AG20443 (cell line): ENCODE measurements around the gene RPL41.
"Not testable (repeated sequence)": the region's sequence is repeated elsewhere in the genome, so short reads cannot be mapped to it uniquely, and the experiment has no call there.

Experiments
- DNase-seq: peaks from one replicate; pipeline ENCODE4 v3.0.0; 2012; ENCODE audit warnings: low spot score, mixed read lengths

The RPL41 gene

DNA sequence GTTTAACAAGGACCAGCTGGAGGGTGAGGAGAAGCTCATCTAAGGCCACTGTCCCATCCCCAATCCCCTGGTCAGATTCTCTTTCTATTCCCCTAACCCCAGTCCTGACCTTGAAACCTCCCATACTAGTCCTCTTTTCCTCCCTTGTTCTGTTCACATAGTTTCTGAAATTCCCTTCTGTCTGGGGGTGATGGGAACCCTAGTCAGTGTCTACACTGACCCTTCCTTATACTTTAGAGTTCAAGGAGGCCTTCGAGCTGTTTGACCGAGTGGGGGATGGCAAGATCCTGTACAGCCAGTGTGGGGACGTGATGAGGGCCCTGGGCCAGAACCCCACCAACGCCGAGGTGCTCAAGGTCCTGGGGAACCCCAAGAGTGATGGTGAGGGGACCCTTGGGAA, 38.4 kb downstream of the RPL41 start:
- DNase-seq, result no peak

DNA sequence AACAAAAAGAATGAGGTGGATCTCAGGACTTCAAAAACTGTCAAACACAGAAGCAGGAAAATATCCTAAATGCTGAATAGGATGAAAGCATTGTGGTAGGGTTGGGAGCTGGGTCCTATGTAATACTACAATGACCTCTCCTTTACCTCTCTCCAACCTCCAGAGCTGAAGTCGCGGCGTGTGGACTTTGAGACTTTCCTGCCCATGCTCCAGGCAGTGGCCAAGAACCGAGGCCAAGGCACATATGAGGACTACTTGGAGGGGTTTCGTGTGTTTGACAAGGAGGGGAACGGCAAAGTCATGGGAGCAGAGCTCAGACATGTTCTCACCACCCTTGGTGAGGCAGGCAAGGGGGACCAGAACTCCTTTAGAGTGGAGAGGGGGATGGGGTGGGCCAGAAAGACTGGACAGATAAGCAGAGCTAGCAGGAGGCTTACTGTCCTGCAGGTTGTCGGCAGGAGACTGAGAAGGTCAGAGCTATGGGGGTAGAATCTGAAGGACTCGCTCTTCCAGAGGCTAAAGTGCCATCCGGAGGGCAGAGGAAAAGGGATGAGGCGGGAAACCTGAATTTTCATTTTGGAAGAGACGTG, 38.9 kb downstream of the RPL41 start:
- no peak for DNase-seq

GRCh38 chr12:56156464-56157200, 40.2 kb downstream of the RPL41 start:
- not testable (repeated sequence) for DNase-seq

GRCh38 chr12:56157201-56158028, 41.0 kb downstream of the RPL41 start:
- DNase-seq, result peak; percentile 78

DNA sequence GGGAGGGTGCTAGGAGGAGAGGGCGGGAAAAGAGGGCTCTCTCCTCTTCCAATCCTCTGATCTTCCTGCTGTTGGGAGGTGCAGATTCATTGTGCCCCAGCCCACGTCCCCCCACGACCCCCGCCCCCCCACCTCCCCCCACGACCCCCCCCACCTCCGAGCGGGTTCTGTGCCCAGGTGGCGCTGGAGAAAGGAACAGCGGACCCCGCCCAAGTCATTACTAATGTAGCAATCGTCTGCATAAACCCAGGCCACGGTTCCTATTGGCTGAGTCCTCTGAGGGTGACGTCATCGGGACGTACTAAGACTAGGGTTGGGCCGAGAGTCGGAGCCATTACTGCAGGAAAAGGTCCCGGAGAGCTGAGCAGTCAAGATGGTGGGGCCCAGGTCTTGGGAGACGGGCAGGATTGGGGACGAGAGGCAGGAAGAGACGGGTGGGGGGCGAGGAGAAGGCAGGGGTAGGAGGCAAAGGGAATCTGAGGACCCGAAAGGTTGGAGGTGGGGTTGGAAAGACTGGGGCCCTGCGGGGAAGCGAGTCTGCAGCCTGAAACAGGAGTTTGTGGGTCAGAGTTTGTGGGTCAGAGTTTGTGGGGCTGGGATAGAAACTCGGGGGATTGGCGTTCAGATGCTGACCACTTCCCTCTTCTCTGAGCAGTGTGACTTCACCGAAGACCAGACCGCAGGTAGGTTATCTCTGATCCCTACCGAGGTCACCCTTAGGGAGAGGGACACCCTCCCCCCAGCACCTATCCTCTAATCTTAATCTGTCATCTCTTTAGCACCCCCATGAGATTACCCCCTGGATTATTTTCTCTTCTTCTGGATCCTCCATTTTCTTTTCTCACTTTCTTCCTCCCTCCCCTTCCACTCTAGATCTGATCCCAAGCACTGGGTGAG, 41.8 kb downstream of the RPL41 start, which contains the start of gene MYL6:
Gene MYL6 (plus strand): TSS at position 331 of the 897 bp plus-strand sequence. CDS start 43 bp downstream, at position 374.
- peak; percentile 94 for DNase-seq

GRCh38 chr12:56158926-56159461, 42.6 kb downstream of the RPL41 start:
- peak; percentile 78 for DNase-seq

DNA sequence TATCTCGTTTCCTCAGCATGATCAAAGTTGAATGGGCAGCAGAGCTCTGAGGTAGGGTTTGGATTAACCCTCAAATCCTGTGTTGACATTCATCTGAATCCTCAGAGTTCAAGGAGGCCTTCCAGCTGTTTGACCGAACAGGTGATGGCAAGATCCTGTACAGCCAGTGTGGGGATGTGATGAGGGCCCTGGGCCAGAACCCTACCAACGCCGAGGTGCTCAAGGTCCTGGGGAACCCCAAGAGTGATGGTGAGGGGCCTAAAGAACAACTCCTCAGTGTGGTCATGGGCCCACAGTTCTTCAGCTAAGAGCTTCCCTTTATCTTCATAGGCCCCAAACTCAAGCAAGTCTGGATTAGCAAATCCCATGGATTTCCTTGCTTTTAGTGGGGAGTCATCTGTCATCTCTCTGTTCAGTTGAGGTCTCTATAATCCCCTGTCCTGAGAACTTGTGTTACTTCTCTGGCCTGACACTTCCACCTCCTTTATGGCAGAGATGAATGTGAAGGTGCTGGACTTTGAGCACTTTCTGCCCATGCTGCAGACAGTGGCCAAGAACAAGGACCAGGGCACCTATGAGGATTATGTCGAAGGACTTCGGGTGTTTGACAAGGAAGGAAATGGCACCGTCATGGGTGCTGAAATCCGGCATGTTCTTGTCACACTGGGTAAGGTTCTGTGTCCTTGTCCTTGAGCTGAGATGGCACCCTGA, 43.2 kb downstream of the RPL41 start:
- DNase-seq, result no peak

DNA sequence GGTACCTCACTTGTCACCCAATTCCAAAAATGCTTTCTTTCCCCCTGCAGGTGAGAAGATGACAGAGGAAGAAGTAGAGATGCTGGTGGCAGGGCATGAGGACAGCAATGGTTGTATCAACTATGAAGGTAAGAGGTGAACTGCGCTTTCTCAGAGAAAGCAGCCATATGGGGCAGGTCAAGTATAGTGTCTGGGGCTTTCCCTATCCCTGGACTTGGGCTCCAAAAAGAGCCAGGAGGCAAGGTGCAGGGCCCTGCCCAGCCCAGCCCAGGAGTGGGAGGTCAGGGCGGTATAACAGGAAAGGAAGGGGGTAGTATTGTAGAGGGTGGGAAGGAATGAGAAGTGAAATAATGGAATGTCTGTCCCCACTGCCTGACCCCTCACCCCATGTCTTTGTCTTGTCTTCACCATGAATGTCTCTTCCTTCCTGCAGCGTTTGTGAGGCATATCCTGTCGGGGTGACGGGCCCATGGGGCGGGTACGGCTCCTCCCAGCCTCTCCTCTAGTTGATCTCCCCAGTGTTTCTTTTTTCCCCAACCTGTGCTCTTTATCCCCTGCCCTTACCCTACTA, 43.8 kb downstream of the RPL41 start:
- DNase-seq, result peak; percentile 30

- no peak for DNase-seq
These were observed 44.7 kb downstream of the RPL41 start for GRCh38 chr12:56160894-56161689.

DNA sequence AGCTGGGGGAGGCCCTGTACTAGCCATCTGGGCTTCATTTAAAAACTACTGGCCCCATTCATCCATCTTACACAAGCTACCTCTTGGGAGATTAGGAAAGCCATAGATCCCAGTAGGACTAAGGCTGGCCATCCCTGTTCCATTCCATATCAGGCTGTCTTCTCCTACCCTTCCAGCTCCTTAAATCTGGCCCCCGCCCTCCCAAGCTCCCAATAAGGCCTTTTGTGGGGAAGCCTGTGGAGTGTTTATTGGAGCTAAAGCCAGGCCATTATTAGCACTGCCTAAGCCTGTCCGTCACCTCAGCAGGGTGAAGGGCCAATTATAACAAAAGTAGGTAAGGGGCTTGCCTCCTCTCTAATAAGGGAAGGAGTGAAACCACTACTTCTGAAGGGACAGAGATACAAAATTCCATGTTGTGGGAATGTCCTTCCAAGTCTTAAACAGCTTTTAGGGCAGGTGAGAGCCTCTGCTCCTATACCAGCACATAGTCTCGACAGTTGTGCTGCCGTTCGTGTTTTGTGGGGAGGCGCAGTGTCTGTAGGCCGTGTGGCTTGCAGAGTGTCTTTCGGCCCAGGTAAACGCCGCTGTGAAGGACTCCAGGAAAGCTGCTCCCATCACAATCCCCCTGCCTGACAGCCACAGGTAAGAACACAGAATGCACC, 45.4 kb downstream of the RPL41 start:
- DNase-seq, result no peak

GRCh38 chr12:56162468-56163290, 46.2 kb downstream of the RPL41 start:
- DNase-seq, result no peak

DNA sequence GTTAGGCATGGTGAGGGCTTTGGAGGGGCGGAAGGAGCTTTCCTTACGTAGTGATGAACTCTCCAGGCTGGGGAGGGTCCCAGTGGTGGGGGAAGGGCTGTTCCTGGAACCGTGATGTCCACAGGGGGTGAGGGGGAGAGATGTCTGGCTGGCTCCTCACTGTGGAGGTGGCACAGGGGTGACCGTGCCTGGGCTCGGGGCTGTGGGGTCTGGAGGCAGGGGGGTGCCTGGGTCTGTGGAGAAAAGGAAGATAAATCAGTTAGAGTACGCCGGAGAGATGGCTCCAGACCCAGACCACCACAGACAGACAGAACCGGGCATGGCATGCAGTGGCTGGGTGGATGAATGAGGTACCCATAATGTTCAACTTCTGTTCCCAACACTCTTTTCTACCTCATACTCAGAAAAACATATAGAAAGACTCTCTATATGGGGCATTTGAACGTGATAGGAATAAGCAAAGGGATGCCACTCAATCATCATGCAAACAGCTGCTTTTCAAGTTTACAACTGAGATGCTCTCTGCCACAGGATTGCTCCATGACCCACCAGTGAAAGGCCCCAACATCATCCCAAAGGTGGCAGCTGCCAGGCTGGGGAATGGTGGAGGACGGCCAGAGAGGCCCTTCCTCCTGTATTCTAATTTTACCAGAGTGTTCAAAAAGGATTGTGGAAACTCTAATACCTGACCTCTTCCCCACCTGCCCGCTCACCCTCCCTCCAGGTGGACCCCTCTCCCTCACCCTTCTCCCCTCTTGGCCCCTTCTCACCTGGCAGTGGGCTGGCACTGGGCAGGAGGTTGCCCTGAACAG, 47.3 kb downstream of the RPL41 start:
- no peak for DNase-seq

DNA sequence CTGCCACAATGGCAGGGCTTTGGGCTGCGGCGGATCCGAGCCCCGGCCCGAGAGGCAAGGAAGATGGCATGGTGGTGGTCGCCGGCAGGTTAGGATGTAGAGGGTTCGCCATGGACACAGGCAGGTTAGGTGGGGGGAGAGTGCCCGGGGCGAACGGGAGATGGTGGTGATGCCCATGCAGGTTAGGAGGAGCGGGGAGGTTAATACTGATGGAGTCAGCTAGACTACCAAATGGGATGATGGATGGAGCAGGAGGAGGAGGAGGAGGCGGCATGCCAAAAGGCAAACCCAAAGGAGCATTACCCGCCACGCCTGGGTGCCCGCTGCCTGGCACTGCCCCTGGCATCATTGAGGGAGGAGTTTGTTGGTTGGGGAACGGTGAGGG, 47.9 kb downstream of the RPL41 start:
- no peak for DNase-seq

DNA sequence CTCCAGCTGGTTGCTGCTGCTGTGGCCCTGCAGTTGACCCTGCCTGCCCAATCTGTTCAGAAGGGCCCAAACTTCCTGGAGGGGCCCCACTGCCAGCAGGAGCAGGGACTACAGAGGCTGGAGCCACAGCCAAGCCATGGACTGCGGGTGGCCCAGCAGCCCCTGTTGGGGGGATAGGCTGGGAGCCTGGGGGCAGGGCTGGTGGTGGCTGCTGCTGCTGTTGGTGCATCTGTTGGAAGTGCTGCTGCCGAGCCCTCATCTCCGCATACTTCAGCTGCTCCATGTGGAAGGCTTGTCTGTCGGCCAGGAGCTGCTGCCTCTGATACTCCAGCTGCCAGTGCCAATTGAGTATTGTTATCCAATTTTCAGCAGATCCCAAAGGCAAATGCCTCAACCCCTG, 48.9 kb downstream of the RPL41 start:
- no peak for DNase-seq
